ENCODE results near the gene TMEM126B. TPM values are rescaled to one million over a fixed set of nuclear protein-coding genes. Genes with fewer than 3 reads are reported as not detected.
"Not testable (repeated sequence)": the region's sequence is repeated elsewhere in the genome, so short reads cannot be mapped to it uniquely, and the experiment has no call there.

Gene TMEM126B
- total RNA-seq, 2 experiments from 2014 or later, result 67.2 to 68.5 TPM

DNA sequence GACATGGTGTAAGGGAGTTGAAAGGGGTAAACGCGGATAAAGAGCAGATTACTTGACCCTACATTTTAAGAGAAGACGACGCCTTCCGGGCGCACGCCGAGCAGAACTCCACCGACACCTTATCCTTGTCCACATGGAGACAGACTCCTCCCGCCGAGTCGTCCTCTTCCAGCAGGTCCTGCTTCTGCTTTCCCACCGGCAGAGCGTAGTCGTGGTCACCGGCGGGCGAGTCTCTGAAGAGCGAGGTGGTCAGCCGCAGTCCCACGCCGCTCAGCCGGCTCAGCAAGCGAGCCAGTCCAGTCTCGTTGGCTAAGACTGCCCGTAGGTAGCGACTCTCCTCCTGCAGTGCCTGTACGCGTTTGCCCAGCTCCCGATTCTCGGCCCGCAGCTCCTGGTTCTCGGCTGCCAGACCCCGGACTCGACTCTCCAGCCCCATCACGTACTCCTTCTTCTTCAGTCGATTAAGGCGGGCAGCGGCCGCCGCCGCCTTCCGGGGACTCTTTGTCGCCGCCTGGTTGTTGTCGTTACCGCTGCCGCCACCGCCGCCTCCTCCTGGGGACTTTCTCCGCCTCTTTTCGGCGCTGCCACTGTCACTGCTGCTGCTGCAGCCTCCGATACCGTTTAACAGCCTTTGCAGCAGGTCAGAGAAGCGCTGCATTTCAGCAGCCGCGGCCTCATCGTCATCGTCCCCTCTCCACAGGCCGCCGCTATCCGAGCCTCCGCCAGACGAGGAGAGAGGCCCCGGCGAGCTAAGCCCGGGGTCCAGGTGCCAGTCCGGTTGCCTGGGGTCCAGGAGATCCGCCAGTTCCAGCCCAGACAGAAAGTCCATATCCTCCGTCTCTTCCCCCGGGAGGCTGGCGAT is 35.6 kb downstream of the TMEM126B start:
- Mint-ChIP-seq H3K4me3 (peak overlapping the region; percentile 98), H3K36me3 (peaks cover 36% of the 10 kb centered on the region), H3K27ac (peak overlapping the region; percentile 98), H3K9me3 (no peaks in the 10 kb centered on the region), H3K4me1 (peaks cover 32% of the 10 kb centered on the region), H3K27me3 (peaks cover 3% of the 10 kb centered on the region)
- DNase-seq, result peak; percentile 88

DNA sequence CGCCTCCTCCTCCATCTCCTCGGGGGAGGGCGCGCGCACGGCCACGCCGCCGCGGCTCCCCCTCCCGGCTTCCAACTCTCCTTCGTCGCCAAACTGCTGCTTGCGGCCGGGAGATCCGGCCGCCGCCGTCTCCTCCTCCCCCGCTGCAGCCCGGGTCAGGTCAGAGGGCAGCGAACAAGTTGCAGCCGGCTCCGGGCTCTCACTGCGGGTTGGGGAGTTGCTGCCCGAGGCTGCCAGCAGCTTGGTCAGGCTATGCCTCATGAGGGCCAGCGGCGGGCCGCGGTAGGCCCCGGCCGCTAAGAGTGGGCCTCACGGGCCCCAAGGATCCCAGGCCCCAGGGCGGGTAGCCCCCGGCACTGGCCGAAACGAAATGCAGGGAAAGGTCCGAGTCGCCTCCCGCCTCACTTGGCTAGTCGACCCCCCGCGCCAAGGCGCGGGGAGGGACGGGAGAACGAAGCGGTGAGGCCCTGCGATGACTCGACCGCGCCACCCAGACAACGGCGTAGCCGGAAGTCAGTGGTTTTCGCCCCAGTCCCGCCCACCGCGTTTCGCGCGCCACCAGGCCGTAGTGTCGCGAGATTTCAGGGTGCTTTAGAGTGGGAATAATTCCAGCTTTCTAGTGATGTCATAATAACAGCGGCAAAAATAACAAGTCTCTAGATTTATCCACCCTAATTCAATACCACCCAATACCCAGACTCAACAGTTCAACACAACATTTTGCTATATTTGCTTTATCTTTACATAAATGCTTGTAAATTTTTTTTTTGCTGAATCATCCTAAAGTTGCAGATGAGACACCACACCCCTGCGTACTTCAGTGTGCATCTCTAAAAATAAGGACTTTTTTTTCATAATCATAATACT is 36.5 kb downstream of the TMEM126B start, which contains the start of gene CREBZF:
TSS of gene CREBZF (minus strand) at position 515 of the 867 bp plus-strand sequence. CDS start at position 261, 254 bp downstream.
- Mint-ChIP-seq H3K4me1 (peaks cover 24% of the 10 kb centered on the region), H3K4me3 (peak within 1 kb of the TSS; percentile 98), H3K9me3 (no peaks in the 10 kb centered on the region), H3K27ac (peak within 1 kb of the TSS; percentile 98), H3K36me3 (peaks cover 32% of the 10 kb centered on the region), H3K27me3 (peaks cover 3% of the 10 kb centered on the region)
- peak; percentile 95 for DNase-seq

DNA sequence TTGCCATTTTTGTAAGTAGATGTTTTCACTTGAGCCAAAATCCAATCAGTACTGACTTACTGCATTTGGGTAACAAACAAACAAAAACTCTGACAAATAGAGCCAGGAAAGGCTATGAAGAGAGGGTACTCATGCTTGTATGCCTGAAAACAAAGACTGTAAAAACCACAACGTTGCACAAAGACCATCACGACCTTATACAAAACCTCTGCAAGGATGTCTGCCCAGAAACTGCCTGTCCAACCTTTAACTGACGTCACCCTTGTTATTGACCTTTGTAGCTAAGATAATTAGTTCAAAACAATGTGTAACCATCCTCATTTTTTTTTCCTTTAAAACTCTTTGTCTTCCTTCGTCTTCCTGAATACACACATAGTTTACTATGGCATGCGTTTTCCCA is 37.3 kb downstream of the TMEM126B start:
- Mint-ChIP-seq H3K27me3 (peaks cover 3% of the 10 kb centered on the region), H3K9me3 (no peaks in the 10 kb centered on the region), H3K36me3 (peaks cover 24% of the 10 kb centered on the region), H3K27ac (peak overlapping the region; percentile 98), H3K4me1 (peaks cover 16% of the 10 kb centered on the region), H3K4me3 (peak overlapping the region; percentile 98)
- no peak for DNase-seq

DNA sequence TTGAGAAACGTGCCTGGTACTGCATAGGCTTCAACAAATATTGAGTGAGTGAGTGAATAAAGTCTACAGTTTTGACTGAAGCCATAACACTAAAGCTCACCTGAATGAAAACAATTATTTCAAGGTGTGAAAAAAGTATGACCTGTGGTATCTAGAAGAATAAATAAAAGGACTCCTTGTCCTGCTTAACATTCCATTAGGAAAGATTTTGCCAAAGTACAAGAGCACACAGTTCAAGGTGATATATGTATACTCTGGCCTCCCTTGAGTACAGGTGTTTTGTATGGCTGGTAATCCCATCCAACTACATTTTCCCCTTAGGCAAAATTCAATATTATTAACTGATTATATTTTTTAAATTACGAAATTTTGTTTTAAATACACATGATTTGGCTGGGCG is 38.3 kb downstream of the TMEM126B start:
- Mint-ChIP-seq H3K27ac (no peak overlapping the region), H3K4me1 (peaks cover 8% of the 10 kb centered on the region), H3K27me3 (peaks cover 3% of the 10 kb centered on the region), H3K9me3 (no peaks in the 10 kb centered on the region), H3K36me3 (peaks cover 15% of the 10 kb centered on the region), H3K4me3 (no peak overlapping the region)
- DNase-seq, result no peak

DNA sequence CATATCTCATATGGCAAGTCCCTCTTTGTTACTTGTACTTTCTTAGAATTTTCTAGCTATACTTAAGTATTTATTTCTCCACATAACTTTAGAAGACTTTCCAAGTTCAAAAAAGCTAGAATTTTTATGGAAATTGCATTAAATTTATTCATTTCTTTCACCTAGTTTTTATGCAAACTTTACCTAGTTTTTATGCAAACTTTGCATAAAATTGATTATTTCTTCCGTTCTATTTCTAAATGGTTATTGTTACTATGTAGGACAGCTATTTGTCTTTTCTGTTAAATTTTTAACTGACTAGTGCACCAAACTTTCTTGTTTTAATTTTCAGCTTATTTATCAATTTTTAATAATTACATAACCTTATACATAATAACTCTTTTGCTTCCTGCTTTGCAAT is 39.8 kb downstream of the TMEM126B start:
- H3K27ac Mint-ChIP-seq, result no peak overlapping the region
- peaks cover 10% of the 10 kb centered on the region for H3K36me3 Mint-ChIP-seq
- peaks cover 8% of the 10 kb centered on the region for H3K4me1 Mint-ChIP-seq
- no peak for DNase-seq
- no peak overlapping the region for H3K4me3 Mint-ChIP-seq
- peaks cover 3% of the 10 kb centered on the region for H3K27me3 Mint-ChIP-seq
- H3K9me3 Mint-ChIP-seq, result no peaks in the 10 kb centered on the region

DNA sequence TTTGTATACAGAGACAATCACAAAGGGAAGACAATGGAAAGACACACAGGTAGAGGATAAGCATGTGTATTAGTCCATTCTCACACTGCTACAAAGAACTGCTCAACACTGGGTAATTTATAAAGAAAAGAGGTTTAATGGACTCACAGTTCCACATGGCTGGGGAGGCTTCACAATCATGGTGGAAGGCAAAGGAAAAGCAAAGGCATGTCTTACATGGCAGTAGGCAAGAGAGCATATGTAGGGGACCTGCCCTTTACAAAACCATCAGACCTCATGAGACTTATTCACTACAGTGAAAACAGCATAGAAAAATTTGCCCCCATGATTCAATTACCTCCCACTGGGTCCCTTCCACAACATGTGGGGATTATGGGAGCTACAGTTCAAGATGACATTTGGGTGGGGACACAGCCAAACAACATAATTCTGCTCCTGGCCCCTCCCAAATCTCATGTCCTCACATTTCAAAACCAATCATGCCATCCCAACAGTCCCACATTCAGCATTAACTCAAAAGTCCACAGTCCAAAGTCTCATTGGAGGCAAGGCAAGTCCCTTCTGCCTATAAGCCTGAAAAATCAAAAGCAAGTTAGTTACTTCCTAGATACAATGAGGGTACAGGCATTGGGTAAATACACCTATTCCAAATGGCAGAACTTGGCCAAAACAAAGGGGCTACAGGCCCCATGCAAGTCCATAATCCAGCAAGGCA is 42.7 kb downstream of the TMEM126B start:
- H3K27me3 Mint-ChIP-seq, H3K36me3 Mint-ChIP-seq, H3K4me3 Mint-ChIP-seq, H3K9me3 Mint-ChIP-seq, H3K4me1 Mint-ChIP-seq, H3K27ac Mint-ChIP-seq, DNase-seq: not testable (repeated sequence)

DNA sequence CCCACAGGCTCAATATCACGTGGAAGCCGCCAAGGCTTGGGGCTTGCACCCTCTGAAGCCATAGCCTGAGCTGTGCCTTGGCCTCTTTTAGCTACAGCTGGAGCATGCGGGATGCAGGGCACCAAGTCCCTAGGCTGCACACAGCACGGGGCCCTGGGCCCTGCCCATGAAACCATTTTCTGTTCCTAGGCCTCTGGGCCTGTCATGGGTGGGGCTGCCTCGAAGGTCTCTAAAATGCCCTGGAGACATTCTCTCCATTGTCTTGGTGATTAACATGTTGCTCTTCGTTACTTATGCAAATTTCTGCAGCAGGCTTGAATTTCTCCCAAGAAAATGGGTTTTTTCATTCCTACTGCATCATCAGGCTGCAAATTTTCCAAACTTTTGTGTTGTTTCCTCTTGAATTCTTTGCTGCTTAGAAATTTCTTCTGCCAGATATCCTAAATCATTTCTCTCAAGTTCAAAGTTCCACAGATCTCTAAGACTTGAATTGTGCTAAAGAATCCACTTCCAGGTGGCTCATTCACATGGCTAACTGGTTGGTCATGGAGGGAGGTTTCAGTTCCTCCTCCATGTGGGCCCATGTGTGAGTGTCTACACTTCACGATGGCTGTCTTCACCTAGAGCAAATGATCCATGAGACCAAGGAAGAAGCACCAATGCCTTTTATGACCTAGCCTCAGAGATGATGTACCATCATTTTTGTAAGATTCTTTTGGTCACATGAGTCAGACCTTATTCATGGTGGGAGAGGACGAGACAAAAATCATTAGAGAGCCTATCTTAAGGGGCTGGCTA is 43.9 kb downstream of the TMEM126B start:
- no peaks in the 10 kb centered on the region for H3K4me1 Mint-ChIP-seq
- no peak for DNase-seq
- H3K36me3 Mint-ChIP-seq, result no peaks in the 10 kb centered on the region
- H3K27ac Mint-ChIP-seq, result no peak overlapping the region
- H3K4me3 Mint-ChIP-seq, result no peak overlapping the region
- no peaks in the 10 kb centered on the region for H3K27me3 Mint-ChIP-seq
- H3K9me3 Mint-ChIP-seq, result no peaks in the 10 kb centered on the region

DNA sequence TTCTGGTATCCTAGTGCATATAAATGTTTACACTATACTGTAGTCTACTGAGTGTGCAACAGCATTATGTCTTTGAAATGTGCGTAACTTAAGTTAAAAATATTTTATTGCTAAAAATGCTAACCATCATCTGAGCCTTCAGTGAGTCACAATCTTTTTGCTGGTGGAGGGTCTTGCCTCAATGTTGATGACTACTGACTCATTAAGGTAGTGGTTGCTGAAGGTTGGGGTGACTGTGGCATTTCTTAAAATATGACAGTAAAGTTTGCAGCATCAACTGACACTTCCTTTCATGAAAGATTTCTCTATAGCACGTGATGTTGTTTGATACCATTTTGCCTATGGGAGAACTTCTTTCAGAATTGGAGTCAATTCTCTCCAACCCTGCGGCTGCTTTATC is 45.0 kb downstream of the TMEM126B start:
- Mint-ChIP-seq H3K27ac (no peak overlapping the region), H3K4me1 (no peaks in the 10 kb centered on the region), H3K27me3 (no peaks in the 10 kb centered on the region), H3K9me3 (no peaks in the 10 kb centered on the region), H3K4me3 (no peak overlapping the region), H3K36me3 (no peaks in the 10 kb centered on the region)
- DNase-seq, result no peak

DNA sequence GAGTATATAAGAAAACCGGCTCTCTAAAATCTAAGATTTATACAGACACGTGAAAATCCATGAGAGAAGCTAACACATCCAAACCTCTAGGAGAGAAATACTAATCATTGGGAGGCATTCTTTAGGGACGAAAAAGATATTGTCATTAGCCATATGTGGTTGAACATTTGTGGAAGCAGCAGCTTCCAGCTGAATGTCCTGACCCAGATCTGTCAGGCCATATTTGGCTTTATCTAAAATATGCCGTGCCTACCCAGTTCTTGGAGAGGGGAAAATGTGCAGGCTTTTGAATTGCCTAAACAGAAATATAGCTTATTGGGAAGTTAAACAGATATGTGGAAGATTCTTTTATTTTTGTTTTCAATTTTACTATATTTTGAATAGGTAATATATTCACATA is 51.2 kb downstream of the TMEM126B start:
- H3K27me3 Mint-ChIP-seq, result no peaks in the 10 kb centered on the region
- H3K4me3 Mint-ChIP-seq, result no peak overlapping the region
- no peak overlapping the region for H3K27ac Mint-ChIP-seq
- no peaks in the 10 kb centered on the region for H3K9me3 Mint-ChIP-seq
- peaks cover 11% of the 10 kb centered on the region for H3K4me1 Mint-ChIP-seq
- DNase-seq, result no peak
- H3K36me3 Mint-ChIP-seq, result peaks cover 5% of the 10 kb centered on the region

DNA sequence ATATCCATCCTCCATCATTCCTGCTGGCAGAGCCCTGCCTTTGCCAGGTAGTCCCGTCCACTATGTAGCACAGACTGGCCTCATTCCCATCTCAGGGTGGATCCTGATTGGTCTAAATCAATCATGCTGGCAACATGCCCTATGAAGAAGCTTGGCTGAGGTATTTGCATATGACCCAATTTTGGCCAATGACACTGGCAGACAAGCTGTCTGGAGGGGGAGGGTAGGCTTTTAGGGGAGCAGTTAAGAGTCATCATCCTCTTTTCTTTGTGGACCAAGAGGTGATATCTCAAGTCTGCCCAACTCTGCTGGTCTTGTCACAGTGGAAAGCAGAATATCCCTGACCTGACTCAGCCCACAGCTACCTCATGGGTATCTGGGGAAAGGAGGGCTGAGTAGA is 52.5 kb downstream of the TMEM126B start:
- Mint-ChIP-seq H3K36me3 (peaks cover 5% of the 10 kb centered on the region), H3K4me3 (no peak overlapping the region), H3K9me3 (no peaks in the 10 kb centered on the region), H3K4me1 (peaks cover 11% of the 10 kb centered on the region), H3K27ac (no peak overlapping the region), H3K27me3 (no peaks in the 10 kb centered on the region)
- no peak for DNase-seq

DNA sequence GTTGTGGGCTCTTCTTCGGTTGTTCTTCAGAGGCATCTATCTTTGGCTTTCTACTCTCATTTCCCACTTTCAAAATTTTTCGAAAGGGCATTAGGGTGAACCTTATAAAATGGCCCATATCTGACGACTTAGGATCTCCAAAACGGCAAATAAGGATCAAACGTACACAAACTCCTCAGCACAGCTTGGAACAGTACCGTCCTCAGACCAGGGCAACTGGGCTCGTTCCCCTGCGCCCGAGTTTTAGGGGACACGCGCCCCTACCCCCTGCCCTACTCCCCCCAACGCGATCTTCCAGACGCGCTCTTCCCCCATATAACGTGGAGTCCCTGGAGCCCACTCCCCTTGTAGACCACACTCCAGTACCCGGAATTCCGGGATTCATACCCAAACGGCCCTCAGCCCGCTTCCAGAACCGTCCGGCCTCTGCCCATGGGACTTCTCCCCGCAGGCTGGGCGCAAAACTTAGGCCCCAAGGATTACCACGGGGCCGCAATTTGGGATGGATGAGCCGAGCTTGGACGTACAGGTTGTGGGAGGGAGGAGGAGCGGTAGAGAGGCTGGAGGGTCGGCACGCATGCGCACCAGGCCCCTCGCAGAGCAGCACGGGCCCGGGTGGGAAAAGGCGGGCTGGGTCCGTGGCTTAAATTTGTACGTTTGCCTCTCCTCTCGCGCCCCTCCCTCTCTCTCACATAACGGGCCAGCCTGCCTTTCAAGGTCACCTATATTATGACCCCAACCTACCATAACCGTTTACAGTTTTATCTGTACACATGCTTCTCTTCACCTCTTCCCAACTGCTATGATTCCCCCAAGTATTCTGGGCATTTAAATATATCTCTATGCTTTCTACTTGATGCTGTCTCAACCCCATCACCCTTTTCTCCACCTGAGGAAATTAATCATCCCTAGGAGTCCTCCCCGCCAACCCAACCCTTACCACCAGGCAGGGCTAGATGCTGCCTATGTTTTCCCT is 54.2 kb downstream of the TMEM126B start:
- peaks cover 11% of the 10 kb centered on the region for H3K4me1 Mint-ChIP-seq
- peak; percentile 80 for DNase-seq
- peaks cover 5% of the 10 kb centered on the region for H3K36me3 Mint-ChIP-seq
- H3K27me3 Mint-ChIP-seq, result no peaks in the 10 kb centered on the region
- H3K9me3 Mint-ChIP-seq, result no peaks in the 10 kb centered on the region
- peak overlapping the region; percentile 82 for H3K4me3 Mint-ChIP-seq
- peak overlapping the region; percentile 86 for H3K27ac Mint-ChIP-seq

DNA sequence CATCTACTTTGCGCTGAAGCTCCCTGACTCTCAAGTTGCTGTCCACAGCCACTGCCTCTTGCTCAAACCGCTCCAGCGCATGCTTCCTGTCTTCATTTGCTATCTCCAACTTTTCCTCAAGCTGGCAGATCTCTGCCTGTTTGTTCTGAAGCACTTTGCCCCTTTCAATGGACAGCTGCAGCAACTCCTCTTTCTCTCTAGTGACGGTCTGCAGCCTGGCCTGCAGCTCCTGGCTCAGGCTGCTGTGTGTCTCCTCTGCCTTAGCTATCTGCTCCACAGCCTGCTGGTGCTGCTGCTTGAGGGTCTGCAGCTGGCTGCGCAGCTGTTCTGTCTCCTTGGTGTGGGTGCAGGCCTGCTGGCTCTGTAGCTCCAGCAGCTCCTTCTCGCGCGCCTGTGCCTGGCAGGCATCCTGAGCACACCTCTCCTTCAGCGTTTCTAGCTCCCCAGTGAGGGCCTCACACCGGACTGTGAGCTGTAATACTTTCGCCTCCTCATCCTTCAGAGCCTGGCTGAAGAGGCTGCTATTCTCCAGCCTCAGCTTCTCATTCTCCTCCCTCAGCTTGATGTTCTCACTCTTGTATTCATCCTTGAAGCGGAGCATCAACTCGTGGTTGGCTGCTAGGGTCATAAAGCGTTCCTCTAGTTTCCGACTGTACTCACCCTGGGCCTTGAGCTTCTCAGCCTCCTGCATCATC is 56.9 kb downstream of the TMEM126B start:
- H3K9me3 Mint-ChIP-seq, result no peaks in the 10 kb centered on the region
- no peak overlapping the region for H3K27ac Mint-ChIP-seq
- H3K4me1 Mint-ChIP-seq, result peaks cover 11% of the 10 kb centered on the region
- no peak for DNase-seq
- peaks cover 5% of the 10 kb centered on the region for H3K36me3 Mint-ChIP-seq
- H3K27me3 Mint-ChIP-seq, result no peaks in the 10 kb centered on the region
- no peak overlapping the region for H3K4me3 Mint-ChIP-seq

All from activated naive CD8-positive, alpha-beta T cell treated with anti-CD3 and anti-CD28 coated beads for 36 hours (primary cell).